Measurements from ENCODE around the gene ZFAND5. TPM values are rescaled to one million over a fixed set of nuclear protein-coding genes. Genes with fewer than 3 reads are reported as not detected.

ZFAND5 gene
- total RNA-seq, 1 donor from 2014 or later = 162 TPM

- DNase-seq (ENCODE audit: low read depth) = no peak
- TF ChIP-seq, protein P1, sequence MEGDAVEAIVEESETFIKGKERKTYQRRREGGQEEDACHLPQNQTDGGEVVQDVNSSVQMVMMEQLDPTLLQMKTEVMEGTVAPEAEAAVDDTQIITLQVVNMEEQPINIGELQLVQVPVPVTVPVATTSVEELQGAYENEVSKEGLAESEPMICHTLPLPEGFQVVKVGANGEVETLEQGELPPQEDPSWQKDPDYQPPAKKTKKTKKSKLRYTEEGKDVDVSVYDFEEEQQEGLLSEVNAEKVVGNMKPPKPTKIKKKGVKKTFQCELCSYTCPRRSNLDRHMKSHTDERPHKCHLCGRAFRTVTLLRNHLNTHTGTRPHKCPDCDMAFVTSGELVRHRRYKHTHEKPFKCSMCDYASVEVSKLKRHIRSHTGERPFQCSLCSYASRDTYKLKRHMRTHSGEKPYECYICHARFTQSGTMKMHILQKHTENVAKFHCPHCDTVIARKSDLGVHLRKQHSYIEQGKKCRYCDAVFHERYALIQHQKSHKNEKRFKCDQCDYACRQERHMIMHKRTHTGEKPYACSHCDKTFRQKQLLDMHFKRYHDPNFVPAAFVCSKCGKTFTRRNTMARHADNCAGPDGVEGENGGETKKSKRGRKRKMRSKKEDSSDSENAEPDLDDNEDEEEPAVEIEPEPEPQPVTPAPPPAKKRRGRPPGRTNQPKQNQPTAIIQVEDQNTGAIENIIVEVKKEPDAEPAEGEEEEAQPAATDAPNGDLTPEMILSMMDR (IDR thresholded peaks at IDR 0.05; ENCODE audit: insufficient read depth, low read length, poor library complexity, severe bottlenecking) = no peak
- no peak overlapping the region for H3K4me3 ChIP-seq (ENCODE audit: low read depth, low read length)
- no peaks in the 10 kb centered on the region for H3K27me3 ChIP-seq (ENCODE audit: control insufficient read depth, insufficient read depth, low read length)
- H3K36me3 ChIP-seq (ENCODE audit: control insufficient read depth, insufficient read depth, low read length) = no peaks in the 10 kb centered on the region
Observed at GRCh38 chr9:72371151-72371550, 6.1 kb upstream of the ZFAND5 start.

DNA sequence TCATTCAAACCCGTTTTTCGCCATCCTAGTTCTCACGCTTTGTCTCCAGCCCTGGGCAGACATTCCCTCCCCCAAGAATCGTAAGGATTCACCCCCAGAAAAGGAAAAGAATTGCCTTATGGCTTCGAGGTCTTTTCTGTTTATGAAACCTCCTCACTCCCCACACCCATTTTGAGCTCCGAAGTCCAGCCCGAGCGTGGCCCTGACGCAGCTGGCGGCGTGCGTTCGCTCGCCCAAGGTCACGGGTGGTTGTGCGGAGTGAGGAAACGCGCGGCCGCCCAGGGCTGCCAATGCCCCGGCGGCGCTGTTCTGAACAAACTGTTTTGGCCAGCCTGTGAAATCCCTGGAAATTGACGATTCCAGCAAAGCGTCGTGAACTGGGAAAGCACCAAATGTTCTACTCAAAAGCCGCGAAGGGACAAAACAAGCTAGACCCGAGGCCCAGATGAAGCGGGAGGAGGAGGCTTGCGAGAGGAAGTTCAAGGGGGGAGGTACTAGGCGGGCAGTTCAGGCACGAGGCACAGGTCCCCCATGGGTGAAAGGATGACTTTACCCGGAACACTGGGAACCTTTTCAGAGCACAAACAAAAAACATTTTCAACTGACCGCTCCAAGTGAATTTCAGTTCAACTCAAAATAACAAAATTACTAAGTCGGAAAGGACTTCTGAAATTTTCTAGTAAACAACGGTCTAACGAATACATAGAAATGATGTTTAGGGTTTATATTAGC is 683 bp upstream of the ZFAND5 start:
- Histone ChIP-seq H3K27me3 (ENCODE audit: control insufficient read depth, insufficient read depth, low read length) (no peaks in the 10 kb centered on the region), H3K36me3 (ENCODE audit: control insufficient read depth, insufficient read depth, low read length) (no peaks in the 10 kb centered on the region), H3K4me3 (ENCODE audit: low read depth, low read length) (peak overlapping the region; percentile 44)
- peak; percentile 56 for DNase-seq (ENCODE audit: low read depth)
- TF ChIP-seq, protein P1 (IDR thresholded peaks at IDR 0.05; ENCODE audit: insufficient read depth, low read length, poor library complexity, severe bottlenecking) = peak; percentile 28

DNA sequence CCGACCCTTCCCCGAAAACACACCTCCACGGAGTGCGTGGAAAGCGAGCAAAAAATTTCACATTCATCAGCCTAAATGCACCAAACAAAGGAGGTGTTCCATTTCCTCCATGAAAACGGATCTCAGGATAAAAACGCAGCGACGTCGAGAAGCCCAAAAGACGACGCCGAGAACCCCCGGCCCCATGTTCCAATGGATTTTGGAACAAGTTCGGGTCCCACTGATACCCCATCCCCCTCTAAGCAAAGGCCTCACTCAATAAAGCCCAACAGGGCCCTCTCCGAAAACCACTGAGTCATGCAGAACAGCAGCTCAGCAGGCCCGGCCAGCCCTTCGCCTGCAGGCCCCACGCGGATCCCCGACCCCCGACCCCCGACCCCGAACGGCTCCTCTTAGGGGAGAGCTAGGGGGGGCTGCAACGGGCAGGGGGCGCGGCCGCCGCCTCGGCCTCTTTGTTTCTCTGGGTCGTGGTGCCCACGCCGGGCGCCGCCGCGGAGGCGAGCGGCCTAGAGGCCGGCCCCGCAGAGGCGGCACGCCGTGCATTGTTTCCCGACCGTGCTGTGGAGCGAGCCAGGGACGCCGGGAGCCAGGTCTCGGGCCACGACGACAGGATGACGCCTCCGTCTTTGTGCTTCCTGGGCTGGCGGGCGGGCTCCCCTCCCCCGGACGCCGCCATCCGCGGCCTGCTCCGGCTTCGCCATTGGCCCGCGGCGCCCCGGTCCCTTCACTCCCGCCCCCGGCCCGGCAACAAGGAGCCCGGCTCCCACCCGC is 915 bp downstream of the ZFAND5 start:
- Histone ChIP-seq H3K4me3 (ENCODE audit: low read depth, low read length) (peak overlapping the region; percentile 98), H3K27me3 (ENCODE audit: control insufficient read depth, insufficient read depth, low read length) (no peaks in the 10 kb centered on the region), H3K36me3 (ENCODE audit: control insufficient read depth, insufficient read depth, low read length) (no peaks in the 10 kb centered on the region)
- TF ChIP-seq, protein P1 (IDR thresholded peaks at IDR 0.05; ENCODE audit: insufficient read depth, low read length, poor library complexity, severe bottlenecking) = no peak
- no peak for DNase-seq (ENCODE audit: low read depth)

- H3K4me3 ChIP-seq (ENCODE audit: low read depth, low read length) = peak overlapping the region; percentile 98
- DNase-seq (ENCODE audit: low read depth) = no peak
- no peaks in the 10 kb centered on the region for H3K27me3 ChIP-seq (ENCODE audit: control insufficient read depth, insufficient read depth, low read length)
- TF ChIP-seq, protein P1 (IDR thresholded peaks at IDR 0.05; ENCODE audit: insufficient read depth, low read length, poor library complexity, severe bottlenecking) = no peak
- H3K36me3 ChIP-seq (ENCODE audit: control insufficient read depth, insufficient read depth, low read length) = no peaks in the 10 kb centered on the region
Observed at GRCh38 chr9:72363236-72363635, 1.8 kb downstream of the ZFAND5 start.

DNA sequence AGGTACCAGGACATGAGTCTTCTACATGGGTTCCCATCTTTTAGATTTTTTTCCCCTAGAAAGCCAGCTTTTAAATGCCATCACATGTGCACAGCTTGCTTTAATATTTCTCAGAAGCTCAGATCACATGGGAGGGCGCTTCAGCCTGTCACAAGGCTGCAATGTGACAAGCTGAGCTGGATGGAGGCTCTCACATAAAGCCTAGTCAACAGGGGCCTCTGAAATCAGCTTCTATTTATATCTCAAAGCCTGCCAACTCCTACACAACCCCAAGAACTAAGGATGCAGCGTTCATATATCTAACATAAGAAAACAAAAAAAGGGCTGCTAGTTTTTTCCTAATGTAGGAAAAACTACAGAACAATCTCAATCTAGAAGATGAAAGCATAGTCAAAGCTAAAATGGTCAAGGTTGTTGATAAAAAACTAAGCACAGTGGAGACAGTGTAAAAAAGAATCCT is 2.3 kb downstream of the ZFAND5 start:
- Histone ChIP-seq H3K36me3 (ENCODE audit: control insufficient read depth, insufficient read depth, low read length) (no peaks in the 10 kb centered on the region), H3K4me3 (ENCODE audit: low read depth, low read length) (peak overlapping the region; percentile 98), H3K27me3 (ENCODE audit: control insufficient read depth, insufficient read depth, low read length) (no peaks in the 10 kb centered on the region)
- DNase-seq (ENCODE audit: low read depth) = no peak
- TF ChIP-seq, protein P1 (IDR thresholded peaks at IDR 0.05; ENCODE audit: insufficient read depth, low read length, poor library complexity, severe bottlenecking) = no peak

Measured in kidney epithelial cell (primary cell).